ENCODE measurements around the gene OPRL1.

OPRL1 gene

DNA sequence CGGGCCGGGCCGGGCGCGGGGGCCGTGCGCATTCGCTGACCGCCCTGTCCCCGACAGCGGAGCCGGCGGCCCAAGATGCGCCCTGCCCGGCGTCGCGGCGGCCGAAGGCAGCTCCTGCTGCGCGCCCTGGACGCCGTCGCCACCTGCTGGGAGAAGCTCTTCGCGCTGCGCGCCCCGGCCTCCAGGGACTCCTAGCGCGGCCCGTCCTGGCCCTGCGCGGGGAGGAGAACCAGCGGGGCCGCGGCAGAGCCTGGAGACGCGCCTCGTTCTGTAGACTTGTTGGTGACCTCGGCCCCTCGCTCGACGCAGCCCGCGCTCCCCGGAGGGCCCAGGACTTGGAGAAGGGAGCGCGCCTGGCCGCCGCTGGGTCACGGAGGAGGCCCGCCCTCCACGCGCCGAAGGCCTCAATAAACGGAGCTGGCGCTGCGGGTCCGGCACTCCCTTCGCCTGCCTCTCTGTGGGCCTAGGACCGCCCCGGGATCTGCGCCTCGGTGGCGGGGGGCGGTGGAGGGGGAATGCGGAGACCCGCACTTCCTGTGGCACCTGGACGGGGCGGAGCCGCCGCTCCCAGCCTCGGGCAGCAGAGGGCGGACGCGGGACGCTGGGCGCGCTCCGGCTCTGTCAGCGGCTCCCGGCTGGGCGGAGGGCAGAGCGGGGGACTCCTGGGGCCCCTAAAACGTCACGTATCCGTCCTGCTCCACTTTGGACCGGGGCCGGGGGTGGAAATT is 41.2 kb upstream of the OPRL1 start:
- H3K36me3 ChIP-seq (ENCODE audit: insufficient read depth, low read length) = peaks cover 13% of the 10 kb centered on the region
- peak overlapping the region; percentile 41 for H2AFZ ChIP-seq (ENCODE audit: low read depth, low read length)
- peaks cover 48% of the 10 kb centered on the region for H3K27me3 ChIP-seq (ENCODE audit: insufficient read depth, low read length)
- no peaks in the 10 kb centered on the region for H3K9me3 ChIP-seq (ENCODE audit: low read length)
- H3K4me1 ChIP-seq (ENCODE audit: insufficient read depth, low read length) = peaks cover 18% of the 10 kb centered on the region
- H3K4me3 ChIP-seq (ENCODE audit: low read length) = peak overlapping the region; percentile 46

DNA sequence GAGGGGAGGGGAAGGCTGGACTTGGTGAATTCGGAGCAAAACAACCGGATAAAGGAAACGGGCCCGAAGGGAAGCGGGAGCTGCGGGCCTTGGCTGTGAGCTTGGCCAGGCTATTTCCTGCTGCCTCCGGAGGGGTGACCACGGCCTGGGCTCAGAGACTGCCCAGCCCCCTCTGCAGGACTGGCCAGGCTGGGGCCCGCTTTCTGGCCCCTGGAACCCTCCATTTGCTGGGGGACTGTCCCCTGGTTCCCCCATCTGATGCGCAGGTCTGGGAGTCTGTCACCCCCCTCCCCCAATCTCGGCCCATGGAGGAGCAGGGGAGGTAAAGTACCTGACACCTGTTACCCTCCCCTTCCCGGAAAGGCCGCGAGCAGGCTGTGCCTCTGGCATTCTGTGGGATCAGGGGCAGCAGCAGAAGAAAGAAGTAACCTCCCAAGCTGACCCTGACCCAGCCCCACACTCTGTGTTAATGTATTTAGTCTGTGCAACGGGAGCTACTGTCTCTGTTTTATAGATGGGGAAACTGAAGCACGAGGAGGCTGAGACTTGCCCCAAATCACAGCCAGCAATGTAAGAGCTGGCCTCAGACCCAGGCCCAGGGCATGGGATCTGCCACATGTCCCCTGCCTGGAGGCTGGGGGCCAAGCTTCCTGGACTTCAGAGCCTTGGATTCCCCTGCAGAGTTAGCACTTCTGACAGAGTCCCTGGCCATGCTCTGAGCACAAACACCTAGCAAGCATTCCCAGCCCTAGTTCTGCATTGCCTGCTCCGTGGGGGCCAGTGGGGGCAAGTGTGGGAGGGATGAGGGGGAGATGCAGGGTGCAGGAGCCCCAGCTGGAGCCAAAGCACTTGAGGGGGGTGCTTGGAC is 40.4 kb upstream of the OPRL1 start:
- no peaks in the 10 kb centered on the region for H3K9me3 ChIP-seq (ENCODE audit: low read length)
- peaks cover 6% of the 10 kb centered on the region for H3K36me3 ChIP-seq (ENCODE audit: insufficient read depth, low read length)
- peak overlapping the region; percentile 41 for H2AFZ ChIP-seq (ENCODE audit: low read depth, low read length)
- peak overlapping the region; percentile 46 for H3K4me3 ChIP-seq (ENCODE audit: low read length)
- H3K27me3 ChIP-seq (ENCODE audit: insufficient read depth, low read length) = peaks cover 54% of the 10 kb centered on the region
- peaks cover 18% of the 10 kb centered on the region for H3K4me1 ChIP-seq (ENCODE audit: insufficient read depth, low read length)

DNA sequence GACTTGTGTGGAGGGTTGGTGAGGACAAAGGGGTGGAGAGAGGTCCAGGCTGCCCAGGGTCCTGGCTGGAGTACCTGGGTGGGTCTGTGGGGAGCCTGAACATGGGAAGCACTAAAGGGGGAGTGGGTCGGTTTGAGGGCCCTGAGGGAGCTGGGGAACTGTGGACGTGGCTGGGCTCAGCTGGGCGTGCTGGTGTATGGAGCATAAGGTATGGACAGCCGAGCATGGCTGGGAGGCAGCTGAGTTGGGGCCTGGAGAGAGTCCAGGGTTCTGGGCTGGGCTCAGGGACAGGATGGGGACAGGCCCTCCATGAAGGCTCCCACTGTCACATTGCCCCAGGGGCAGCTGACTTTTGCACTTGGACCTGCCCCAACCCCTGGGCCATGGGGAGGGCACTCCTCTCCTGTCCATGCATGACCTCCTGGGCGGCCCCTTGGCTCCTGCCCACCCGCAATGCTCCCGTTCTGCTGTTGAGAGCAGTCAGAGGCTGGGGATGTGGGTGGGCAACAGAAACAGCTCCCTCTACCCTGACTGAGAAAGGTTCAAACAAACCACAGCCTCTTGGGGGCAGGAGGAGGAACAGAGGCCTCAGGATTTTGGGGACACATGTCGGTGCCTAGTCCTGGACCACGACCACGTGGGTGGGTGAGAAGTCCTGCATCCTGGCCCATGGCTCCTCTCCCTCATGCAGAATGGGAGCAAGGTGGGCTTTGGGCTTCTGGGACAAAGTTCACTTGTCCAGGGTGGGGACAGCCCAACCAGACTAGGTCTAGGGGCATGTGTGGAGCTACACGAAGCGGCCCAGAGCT is 39.4 kb upstream of the OPRL1 start:
- H3K27me3 ChIP-seq (ENCODE audit: insufficient read depth, low read length) = peaks cover 63% of the 10 kb centered on the region
- H3K36me3 ChIP-seq (ENCODE audit: insufficient read depth, low read length) = no peaks in the 10 kb centered on the region
- H3K4me3 ChIP-seq (ENCODE audit: low read length) = no peak overlapping the region
- no peak overlapping the region for H2AFZ ChIP-seq (ENCODE audit: low read depth, low read length)
- peaks cover 18% of the 10 kb centered on the region for H3K4me1 ChIP-seq (ENCODE audit: insufficient read depth, low read length)
- H3K9me3 ChIP-seq (ENCODE audit: low read length) = no peaks in the 10 kb centered on the region

DNA sequence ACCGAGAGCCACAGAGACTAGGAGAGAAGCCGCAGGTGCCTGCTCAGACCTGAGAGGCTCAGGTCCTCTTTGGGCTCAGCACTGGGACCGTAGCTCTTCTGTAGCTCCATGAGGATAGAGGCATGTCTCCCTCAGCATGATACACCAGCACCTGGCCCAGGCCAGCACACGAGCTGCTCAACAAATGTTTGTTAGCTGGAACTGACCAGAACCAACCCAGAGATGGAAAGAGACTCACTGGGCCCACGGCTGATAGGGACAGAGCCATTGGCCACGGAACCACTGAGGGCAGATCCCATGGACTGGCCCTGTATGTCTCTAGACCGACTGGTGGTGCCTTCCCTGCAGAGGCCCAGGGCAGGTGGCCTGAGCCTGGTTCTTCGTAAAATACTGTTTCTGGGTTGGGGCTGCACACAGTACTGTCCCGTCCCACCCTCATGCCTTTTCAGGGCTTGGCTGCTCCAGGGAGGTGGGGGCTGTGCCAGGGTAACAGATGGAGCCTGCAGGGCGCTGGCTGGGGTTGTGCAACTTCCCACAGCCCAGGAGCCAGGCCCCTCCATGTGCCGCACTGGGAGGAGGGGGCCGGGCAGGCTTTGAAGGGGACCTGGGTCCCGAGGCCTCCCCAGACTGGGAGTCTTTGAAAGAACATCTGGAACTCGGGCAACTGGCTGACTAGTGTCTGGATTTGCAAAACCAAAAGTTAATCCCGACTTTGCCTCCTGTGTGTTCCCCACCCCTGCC is 38.7 kb upstream of the OPRL1 start:
- peaks cover 71% of the 10 kb centered on the region for H3K27me3 ChIP-seq (ENCODE audit: insufficient read depth, low read length)
- H3K9me3 ChIP-seq (ENCODE audit: low read length) = no peaks in the 10 kb centered on the region
- peaks cover 18% of the 10 kb centered on the region for H3K4me1 ChIP-seq (ENCODE audit: insufficient read depth, low read length)
- H2AFZ ChIP-seq (ENCODE audit: low read depth, low read length) = no peak overlapping the region
- no peak overlapping the region for H3K4me3 ChIP-seq (ENCODE audit: low read length)
- H3K36me3 ChIP-seq (ENCODE audit: insufficient read depth, low read length) = no peaks in the 10 kb centered on the region

- H3K27me3 ChIP-seq (ENCODE audit: insufficient read depth, low read length) = peaks cover 76% of the 10 kb centered on the region
- no peak overlapping the region for H3K4me3 ChIP-seq (ENCODE audit: low read length)
- peaks cover 13% of the 10 kb centered on the region for H3K4me1 ChIP-seq (ENCODE audit: insufficient read depth, low read length)
- no peak overlapping the region for H2AFZ ChIP-seq (ENCODE audit: low read depth, low read length)
- no peaks in the 10 kb centered on the region for H3K36me3 ChIP-seq (ENCODE audit: insufficient read depth, low read length)
- no peaks in the 10 kb centered on the region for H3K9me3 ChIP-seq (ENCODE audit: low read length)
Measured at GRCh38 chr20:64041781-64042053, 38.2 kb upstream of the OPRL1 start.

- Histone ChIP-seq H3K4me3 (ENCODE audit: low read length) (no peak overlapping the region), H3K27me3 (ENCODE audit: insufficient read depth, low read length) (peaks cover 81% of the 10 kb centered on the region), H2AFZ (ENCODE audit: low read depth, low read length) (no peak overlapping the region), H3K9me3 (ENCODE audit: low read length) (no peaks in the 10 kb centered on the region), H3K36me3 (ENCODE audit: insufficient read depth, low read length) (no peaks in the 10 kb centered on the region), H3K4me1 (ENCODE audit: insufficient read depth, low read length) (peaks cover 11% of the 10 kb centered on the region)
Measured at GRCh38 chr20:64042054-64042781, 37.7 kb upstream of the OPRL1 start.

GRCh38 chr20:64043768-64044167 is 36.1 kb upstream of the OPRL1 start:
- Histone ChIP-seq H3K36me3 (ENCODE audit: insufficient read depth, low read length) (no peaks in the 10 kb centered on the region), H3K4me1 (ENCODE audit: insufficient read depth, low read length) (peaks cover 11% of the 10 kb centered on the region), H3K9me3 (ENCODE audit: low read length) (no peaks in the 10 kb centered on the region), H3K27me3 (ENCODE audit: insufficient read depth, low read length) (peaks cover 87% of the 10 kb centered on the region), H2AFZ (ENCODE audit: low read depth, low read length) (no peak overlapping the region), H3K4me3 (ENCODE audit: low read length) (no peak overlapping the region)

DNA sequence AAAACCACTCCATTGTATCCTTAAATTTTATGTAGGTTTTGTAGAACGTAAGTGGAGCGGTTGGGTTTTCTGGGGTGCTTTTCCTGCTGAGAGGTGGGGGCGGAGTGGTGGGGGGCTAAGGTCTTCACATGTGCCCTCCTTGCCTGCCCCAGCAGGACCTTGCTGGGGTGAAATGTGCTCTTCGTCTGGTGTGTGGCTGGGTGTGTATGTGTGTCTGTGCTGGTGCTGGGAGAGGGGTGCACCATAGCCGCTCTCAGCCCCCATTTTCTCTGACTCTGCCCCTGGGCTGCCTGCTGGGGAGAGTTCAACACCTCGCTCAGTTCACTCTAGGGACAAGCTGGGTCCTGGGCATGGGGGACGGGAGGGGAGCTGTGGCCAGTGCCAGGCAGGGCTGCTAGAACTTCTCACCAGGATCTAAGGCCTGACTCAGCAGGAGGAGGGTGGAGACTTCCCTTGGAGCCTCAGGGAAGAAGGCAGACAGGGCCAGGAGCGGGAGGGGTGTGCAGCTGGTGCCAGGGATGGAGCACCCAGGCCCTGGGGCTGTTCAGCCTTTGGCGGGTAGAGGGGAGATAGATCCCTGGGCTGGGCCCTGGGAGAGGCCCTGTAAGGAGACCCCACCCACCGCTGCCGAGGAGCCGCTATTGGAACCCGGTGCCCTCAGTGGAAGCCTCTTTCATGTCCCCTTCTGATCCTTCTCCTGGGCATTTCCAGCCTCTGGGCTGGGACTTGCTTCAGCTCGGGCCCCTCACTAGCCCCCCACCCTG is 35.2 kb upstream of the OPRL1 start:
- Histone ChIP-seq H3K4me3 (ENCODE audit: low read length) (no peak overlapping the region), H3K36me3 (ENCODE audit: insufficient read depth, low read length) (no peaks in the 10 kb centered on the region), H3K9me3 (ENCODE audit: low read length) (no peaks in the 10 kb centered on the region), H2AFZ (ENCODE audit: low read depth, low read length) (no peak overlapping the region), H3K4me1 (ENCODE audit: insufficient read depth, low read length) (peaks cover 5% of the 10 kb centered on the region), H3K27me3 (ENCODE audit: insufficient read depth, low read length) (peaks cover 83% of the 10 kb centered on the region)

GRCh38 chr20:64045346-64046011 is 34.4 kb upstream of the OPRL1 start:
- peaks cover 10% of the 10 kb centered on the region for H3K4me1 ChIP-seq (ENCODE audit: insufficient read depth, low read length)
- no peak overlapping the region for H2AFZ ChIP-seq (ENCODE audit: low read depth, low read length)
- no peaks in the 10 kb centered on the region for H3K36me3 ChIP-seq (ENCODE audit: insufficient read depth, low read length)
- peaks cover 83% of the 10 kb centered on the region for H3K27me3 ChIP-seq (ENCODE audit: insufficient read depth, low read length)
- no peak overlapping the region for H3K4me3 ChIP-seq (ENCODE audit: low read length)
- H3K9me3 ChIP-seq (ENCODE audit: low read length) = no peaks in the 10 kb centered on the region

DNA sequence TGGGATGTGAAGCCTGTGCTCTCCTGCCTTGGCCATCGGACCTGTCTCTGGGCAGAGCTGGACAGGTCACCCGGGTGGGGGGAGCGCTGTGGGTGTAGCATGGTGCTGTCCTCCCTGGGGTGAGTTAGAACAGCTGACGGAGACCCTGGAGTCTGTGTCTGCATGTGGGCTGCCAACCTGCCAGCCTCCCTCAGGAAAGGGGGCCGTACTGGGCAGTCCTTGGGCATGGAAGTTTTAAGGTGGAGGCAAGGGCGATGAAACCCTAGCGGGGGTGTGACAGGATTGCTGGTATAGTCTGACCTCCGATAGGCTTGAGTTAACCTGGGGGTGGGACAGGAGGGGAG is 32.9 kb upstream of the OPRL1 start:
- H3K4me1 ChIP-seq (ENCODE audit: insufficient read depth, low read length) = peaks cover 10% of the 10 kb centered on the region
- no peak overlapping the region for H2AFZ ChIP-seq (ENCODE audit: low read depth, low read length)
- H3K36me3 ChIP-seq (ENCODE audit: insufficient read depth, low read length) = no peaks in the 10 kb centered on the region
- H3K4me3 ChIP-seq (ENCODE audit: low read length) = no peak overlapping the region
- peaks cover 83% of the 10 kb centered on the region for H3K27me3 ChIP-seq (ENCODE audit: insufficient read depth, low read length)
- H3K9me3 ChIP-seq (ENCODE audit: low read length) = no peaks in the 10 kb centered on the region

DNA sequence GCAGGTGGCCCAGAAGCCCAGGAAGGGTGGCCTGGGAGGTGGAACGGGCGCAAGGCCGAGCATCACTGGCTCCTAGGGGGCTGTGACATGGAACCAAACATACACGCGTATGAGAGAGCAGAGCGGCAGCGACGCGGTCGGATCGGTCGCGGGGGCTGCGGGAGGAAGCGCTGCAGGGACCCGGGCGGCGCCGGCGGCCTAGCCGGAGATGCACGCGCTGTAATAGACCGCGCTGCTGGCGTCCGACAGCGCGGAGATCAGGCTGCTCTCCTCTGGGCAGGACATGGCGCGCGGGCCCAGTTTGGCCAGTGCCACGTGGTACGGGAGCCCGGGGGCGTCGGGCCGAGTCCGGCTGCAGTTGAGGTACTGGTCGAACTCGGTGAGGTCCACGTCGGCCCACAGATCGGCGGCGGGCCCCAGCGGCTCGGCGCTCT is 31.9 kb upstream of the OPRL1 start:
- Histone ChIP-seq H3K4me1 (ENCODE audit: insufficient read depth, low read length) (peaks cover 8% of the 10 kb centered on the region), H2AFZ (ENCODE audit: low read depth, low read length) (no peak overlapping the region), H3K9me3 (ENCODE audit: low read length) (no peaks in the 10 kb centered on the region), H3K27me3 (ENCODE audit: insufficient read depth, low read length) (peaks cover 87% of the 10 kb centered on the region), H3K36me3 (ENCODE audit: insufficient read depth, low read length) (no peaks in the 10 kb centered on the region), H3K4me3 (ENCODE audit: low read length) (no peak overlapping the region)
